Cerebellar nuclear complex (tissue), 1 donor: ENCODE measurements around the gene B3GAT1.

Source experiments
- DNase-seq, 2 experiments: peaks; one replicate each; lab custom pipeline; 2025; lab: John Stamatoyannopoulos, UW

Gene B3GAT1

DNA sequence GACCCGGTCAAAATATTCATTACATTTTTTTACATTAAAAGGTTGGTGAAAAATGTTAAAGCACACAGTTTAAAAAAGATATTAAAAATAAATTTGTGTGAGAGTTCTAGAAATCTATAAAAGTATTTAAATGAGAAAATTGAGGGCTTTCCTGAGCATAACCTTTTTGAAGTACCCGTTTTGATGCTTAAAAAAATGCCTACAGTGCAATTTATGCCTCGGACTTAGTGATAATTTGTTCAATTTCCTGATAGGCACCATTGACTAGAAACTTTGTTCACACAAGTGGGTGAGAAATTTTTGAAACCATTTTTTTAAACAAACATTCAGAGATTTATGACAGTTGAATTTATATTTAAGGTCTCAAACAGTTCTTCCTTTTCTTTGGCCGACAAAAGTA lies 29.7 kb upstream of the B3GAT1 start:
- no peak for DNase-seq

- DNase-seq, result no peak
Measured at GRCh38 chr11:134441281-134441680, 29.2 kb upstream of the B3GAT1 start.

DNA sequence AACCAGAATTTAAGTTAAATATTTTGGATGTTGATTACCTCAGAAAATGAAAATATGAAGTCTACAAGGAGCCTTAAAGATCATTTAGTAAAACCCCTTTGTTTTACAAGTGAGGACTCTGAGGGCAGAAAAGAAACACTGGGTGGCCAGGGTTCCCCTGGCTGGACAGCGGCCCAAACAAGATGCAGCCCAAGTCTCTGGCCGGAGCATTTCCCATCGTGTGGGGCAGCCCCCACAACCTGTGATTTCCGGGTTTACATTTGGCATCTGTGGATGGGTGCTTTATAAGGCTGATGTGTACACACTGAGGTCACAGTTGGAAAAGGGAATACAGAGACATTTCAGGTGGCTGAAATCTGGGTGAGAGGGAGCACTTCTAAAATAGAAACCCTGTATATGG lies 28.8 kb upstream of the B3GAT1 start:
- DNase-seq, result no peak

- no peak for DNase-seq
Measured at GRCh38 chr11:134438542-134439537, 26.8 kb upstream of the B3GAT1 start.

GRCh38 chr11:134437821-134438220 lies 25.8 kb upstream of the B3GAT1 start:
- no peak for DNase-seq

- DNase-seq, result no peak
Measured at GRCh38 chr11:134436781-134437180, 24.7 kb upstream of the B3GAT1 start.

- DNase-seq, result no peak
Measured at GRCh38 chr11:134433806-134434205, 21.8 kb upstream of the B3GAT1 start.

DNA sequence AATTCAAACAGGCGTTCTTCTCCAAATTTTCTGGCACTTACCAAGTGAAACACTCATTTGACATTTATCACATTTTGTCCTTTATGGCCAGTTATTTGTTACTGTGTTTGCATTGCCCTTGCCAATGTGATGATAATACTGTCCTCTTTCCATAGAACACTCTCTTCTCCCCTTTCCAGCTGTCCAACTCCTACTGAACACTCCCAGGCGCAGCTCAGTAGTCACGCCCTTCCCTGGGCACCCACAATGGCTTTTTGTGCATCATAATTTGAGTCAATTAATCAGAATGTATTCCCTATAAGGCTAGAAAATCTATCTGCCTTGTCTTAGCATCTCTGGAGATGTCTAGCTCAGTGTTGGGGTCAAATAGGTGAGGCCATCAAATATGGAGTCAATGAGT lies 21.2 kb upstream of the B3GAT1 start:
- no peak for DNase-seq

GRCh38 chr11:134432776-134433175 lies 20.7 kb upstream of the B3GAT1 start:
- DNase-seq, result no peak

DNA sequence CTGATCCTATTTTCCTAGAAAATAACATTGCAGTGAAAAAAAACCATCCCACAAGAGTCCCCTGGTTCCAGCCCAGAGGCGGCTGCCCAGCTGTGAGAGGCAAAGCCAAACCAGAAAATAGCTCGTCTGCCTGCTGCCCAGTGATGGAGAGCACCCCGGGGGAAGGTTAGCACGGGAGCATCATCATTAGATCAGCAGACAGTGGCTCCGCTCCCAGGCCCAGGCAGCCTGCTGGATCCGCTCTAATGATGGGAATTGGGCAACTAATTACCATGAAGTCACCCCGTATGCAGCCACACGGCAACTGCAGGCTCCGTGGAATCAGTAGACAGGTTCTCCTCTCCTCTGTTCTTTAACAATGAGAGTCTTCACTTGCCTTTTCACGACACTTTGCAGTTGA lies 17.1 kb upstream of the B3GAT1 start:
- no peak for DNase-seq

- DNase-seq, result no peak
Measured at GRCh38 chr11:134425816-134426536, 13.9 kb upstream of the B3GAT1 start.

- no peak for DNase-seq
Measured at GRCh38 chr11:134425413-134425812, 13.4 kb upstream of the B3GAT1 start.

DNA sequence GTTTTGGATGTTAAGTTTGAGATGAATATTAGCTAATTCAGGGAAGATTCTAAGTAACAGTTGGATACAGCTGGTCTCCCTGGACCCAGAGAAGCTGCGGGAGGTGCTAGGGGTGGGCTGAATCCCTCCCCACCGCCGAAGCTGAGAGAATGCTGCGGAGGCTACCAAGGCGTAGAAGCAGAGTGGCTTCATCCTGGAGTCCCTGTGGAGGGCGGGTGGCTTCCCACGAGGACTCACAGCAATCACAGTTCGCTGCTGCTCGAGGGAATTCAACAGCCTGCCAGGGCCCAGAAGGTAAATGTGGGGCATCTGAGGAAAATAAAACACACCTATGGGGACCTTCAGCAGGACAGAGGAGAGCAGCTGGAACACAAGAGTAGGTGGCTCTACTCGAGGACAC lies 11.1 kb upstream of the B3GAT1 start:
- no peak for DNase-seq

DNA sequence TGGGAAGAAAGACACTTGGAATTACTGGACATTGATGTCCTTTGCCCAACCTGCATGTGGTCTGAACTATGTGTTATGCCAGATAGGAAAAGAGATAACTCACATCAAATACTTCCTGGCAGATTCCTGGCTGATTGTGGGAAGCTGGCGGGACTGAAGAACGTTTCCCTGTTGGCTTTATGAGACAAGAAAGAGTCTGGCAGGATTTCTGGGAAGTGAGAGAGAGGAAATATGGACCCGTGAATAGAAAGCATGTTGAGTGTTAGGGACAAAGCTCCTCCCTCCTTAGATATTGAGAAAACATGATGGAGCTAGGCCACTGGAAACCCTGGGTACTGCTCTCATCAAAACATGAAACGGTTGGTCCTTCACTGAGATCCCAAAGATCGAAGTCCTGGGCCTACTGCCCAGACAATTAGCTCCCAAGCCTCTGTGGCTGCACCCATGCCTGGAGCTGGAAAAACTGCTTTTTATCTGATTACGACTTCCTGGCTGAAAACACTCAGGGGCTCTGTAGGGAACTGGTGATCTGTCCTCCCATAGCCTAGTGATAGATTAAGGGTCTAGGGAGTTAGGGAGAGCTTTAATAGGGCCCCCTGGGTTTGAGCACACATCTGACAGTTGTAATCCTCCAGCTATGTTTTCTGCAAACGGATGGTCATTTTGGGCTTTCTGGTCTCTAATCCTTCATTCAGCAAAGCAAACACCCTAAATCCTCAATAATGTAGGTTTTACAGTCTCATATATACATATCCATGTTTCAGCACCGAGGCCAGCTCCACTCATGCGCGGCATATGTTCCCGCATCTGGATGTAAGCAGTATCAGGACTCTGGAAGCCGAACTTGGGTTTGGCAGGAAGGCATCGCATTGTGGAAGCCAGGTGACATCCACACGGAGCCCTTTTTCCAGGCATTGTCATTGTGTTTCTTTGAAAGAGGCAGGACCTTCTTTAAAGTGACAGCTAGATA lies 6.1 kb upstream of the B3GAT1 start:
- no peak for DNase-seq

DNA sequence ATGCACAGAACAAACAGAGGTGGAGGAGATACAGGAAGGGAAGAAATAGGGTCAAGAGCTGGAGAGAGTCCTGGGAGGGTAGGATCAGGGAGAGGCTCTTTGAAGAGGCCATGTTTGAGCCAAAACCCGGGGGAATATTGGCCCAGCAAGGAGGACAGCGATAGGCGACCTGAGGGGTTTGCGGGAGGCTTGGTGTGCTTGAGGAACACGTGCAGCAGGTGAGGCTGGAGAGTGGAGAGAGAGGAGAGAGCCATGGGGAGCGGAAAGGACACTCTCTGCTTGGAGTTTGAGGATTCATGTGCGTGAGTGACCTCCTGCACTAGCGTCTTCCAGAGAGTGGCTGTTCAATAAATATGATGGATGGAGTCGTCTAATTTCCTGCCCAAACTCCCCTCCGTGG lies 4.7 kb upstream of the B3GAT1 start:
- DNase-seq, result no peak

- DNase-seq, result no peak
Measured at GRCh38 chr11:134414766-134415765, 3.0 kb upstream of the B3GAT1 start.

DNA sequence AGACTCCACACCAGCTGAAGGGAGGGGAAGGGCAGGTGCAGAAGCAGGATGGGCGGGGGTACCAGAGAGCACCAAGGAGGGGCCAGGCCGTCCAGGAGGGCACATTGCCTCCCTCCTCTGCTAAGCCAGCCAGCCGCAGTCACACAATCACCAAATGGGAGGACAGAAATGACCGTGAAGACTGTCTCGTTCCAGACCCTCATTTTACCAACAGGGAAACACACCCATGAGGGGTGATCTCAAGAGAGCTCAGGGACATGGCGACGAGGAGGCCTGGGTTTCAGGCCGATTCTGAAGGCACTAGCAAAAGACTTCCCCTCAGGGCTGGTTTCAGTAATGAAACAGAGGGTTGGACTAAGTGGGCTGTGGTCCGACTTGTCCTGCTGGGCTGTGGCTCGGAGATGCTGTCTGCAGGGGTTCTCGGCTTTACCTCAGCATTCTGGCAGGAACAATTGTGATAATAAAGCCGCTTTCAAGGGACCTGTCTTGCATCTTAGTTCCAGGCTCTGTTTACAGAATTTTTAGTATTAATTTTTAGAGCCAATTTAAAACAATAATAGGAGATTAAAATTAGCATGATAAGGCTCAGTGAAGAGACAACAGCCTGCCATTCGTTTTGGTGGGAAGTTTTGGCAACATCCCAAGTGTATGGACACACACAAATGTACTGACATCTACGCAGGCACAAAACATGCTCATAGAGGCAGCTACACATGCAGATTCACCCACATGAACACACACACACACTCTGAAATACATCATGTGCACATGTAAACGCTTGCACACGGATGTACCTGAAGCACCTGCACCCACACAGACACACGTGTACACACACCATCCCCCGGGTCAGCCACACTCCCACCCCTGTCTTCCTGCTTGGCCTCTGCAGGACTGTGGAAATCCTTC lies 2.0 kb upstream of the B3GAT1 start:
- no peak for DNase-seq

GRCh38 chr11:134413043-134413825 lies 1.2 kb upstream of the B3GAT1 start:
- DNase-seq, result no peak

DNA sequence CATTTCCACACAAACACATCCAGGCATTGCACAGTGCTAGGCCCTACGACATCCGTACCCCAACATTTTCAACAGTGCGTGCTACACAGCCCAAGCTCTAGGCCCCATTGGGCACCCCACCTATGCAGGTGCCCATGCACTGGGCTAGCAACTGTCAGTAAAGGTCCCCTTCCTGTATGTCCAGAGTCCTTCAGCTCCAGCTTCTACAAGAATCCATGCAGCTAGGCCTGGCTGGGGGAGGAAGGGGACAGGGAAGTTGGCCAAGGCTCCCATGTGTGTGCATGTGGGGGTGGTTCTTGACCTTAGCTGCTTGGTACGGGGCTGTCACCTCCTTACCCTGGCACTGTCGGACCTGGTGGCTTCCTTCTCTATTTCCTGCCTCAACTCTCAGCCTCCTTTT lies 1.3 kb downstream of the B3GAT1 start:
- no peak for DNase-seq
